Measurements from ENCODE around the gene ARPC5L.

ARPC5L gene

GRCh38 chr9:124906966-124907365 is 45.0 kb downstream of the ARPC5L start:
- no peak overlapping the region for H2AFZ ChIP-seq (ENCODE audit: low read depth, low read length)
- H2BK12ac ChIP-seq (ENCODE audit: low read length in 2 of 2) = no peak overlapping the region
- H3K4ac ChIP-seq (ENCODE audit: low read depth in 1 of 2, low read length in 2 of 2) = no peak overlapping the region
- no peak overlapping the region for H3K18ac ChIP-seq (ENCODE audit: low read depth in 1 of 2, low read length in 2 of 2)
- H2BK5ac ChIP-seq (ENCODE audit: low read depth, low read length, poor library complexity, severe bottlenecking) = no peak overlapping the region
- H4K8ac ChIP-seq (ENCODE audit: low read length) = no peak overlapping the region
- H2BK120ac ChIP-seq (ENCODE audit: low read depth, low read length) = no peak overlapping the region
- H3K14ac ChIP-seq (ENCODE audit: low read length in 2 of 2) = no peak overlapping the region
- H3K9me3 ChIP-seq (ENCODE audit: control insufficient read depth, low read length) = no peaks in the 10 kb centered on the region
- H3K4me2 ChIP-seq (ENCODE audit: low read length, poor library complexity, severe bottlenecking) = no peak overlapping the region
- H3K4me1 ChIP-seq (ENCODE audit: control insufficient read depth, insufficient read depth, low read depth, low read length) = no peaks in the 10 kb centered on the region
- DNase-seq = no peak
- H3K9ac ChIP-seq (ENCODE audit: low read length) = no peak overlapping the region
- no peak overlapping the region for H3K23ac ChIP-seq (ENCODE audit: low read length in 2 of 2)
- no peaks in the 10 kb centered on the region for H3K79me1 ChIP-seq (replicated peaks; ENCODE audit: low read length, poor library complexity, severe bottlenecking)
- peaks cover 14 to 51% of the 10 kb centered on the region in 2 experiments for H3K36me3 ChIP-seq (ENCODE audit: control insufficient read depth in 1 of 2, insufficient read depth in 2 of 2, low read depth in 1 of 2, low read length in 2 of 2)
- H3K27me3 ChIP-seq (ENCODE audit: control insufficient read depth in 1 of 2, insufficient read depth in 1 of 2, low read length in 2 of 2) = no peaks in the 10 kb centered on the region
- H4K91ac ChIP-seq (ENCODE audit: low read length) = no peak overlapping the region
- no peak overlapping the region for H3K4me3 ChIP-seq (ENCODE audit: insufficient read depth in 1 of 2, low read depth in 1 of 2, low read length in 2 of 2)
- WGBS = no CpG with 5 or more reads among the region's 1 CpG
- no peak overlapping the region for H2BK15ac ChIP-seq (ENCODE audit: low read depth, poor library complexity, severe bottlenecking)
- H3K27ac ChIP-seq (ENCODE audit: low read length, poor library complexity, severe bottlenecking) = no peak overlapping the region
- no peak overlapping the region for H2AK5ac ChIP-seq (ENCODE audit: low read length, severe bottlenecking)

GRCh38 chr9:124908098-124908497 is 46.2 kb downstream of the ARPC5L start:
- Histone ChIP-seq H4K91ac (ENCODE audit: low read length) (no peak overlapping the region), H3K14ac (ENCODE audit: low read length in 2 of 2) (no peak overlapping the region), H3K18ac (ENCODE audit: low read depth in 1 of 2, low read length in 2 of 2) (no peak overlapping the region), H3K4ac (ENCODE audit: low read depth in 1 of 2, low read length in 2 of 2) (no peak overlapping the region), H2BK120ac (ENCODE audit: low read depth, low read length) (no peak overlapping the region), H2BK5ac (ENCODE audit: low read depth, low read length, poor library complexity, severe bottlenecking) (no peak overlapping the region), H2AFZ (ENCODE audit: low read depth, low read length) (no peak overlapping the region), H3K27ac (ENCODE audit: low read length, poor library complexity, severe bottlenecking) (no peak overlapping the region), H4K8ac (ENCODE audit: low read length) (no peak overlapping the region), H3K23ac (ENCODE audit: low read length in 2 of 2) (no peak overlapping the region), H3K4me2 (ENCODE audit: low read length, poor library complexity, severe bottlenecking) (no peak overlapping the region), H3K4me1 (ENCODE audit: control insufficient read depth, insufficient read depth, low read depth, low read length) (no peaks in the 10 kb centered on the region), H3K27me3 (ENCODE audit: control insufficient read depth in 1 of 2, insufficient read depth in 1 of 2, low read length in 2 of 2) (no peaks in the 10 kb centered on the region), H2BK12ac (ENCODE audit: low read length in 2 of 2) (no peak overlapping the region), H3K79me1 (replicated peaks; ENCODE audit: low read length, poor library complexity, severe bottlenecking) (no peaks in the 10 kb centered on the region), H3K9me3 (ENCODE audit: control insufficient read depth, low read length) (no peaks in the 10 kb centered on the region), H2AK5ac (ENCODE audit: low read length, severe bottlenecking) (no peak overlapping the region), H3K9ac (ENCODE audit: low read length) (no peak overlapping the region), H3K4me3 (ENCODE audit: insufficient read depth in 1 of 2, low read depth in 1 of 2, low read length in 2 of 2) (no peak overlapping the region), H2BK15ac (ENCODE audit: low read depth, poor library complexity, severe bottlenecking) (no peak overlapping the region), H3K36me3 (ENCODE audit: control insufficient read depth in 1 of 2, insufficient read depth in 2 of 2, low read depth in 1 of 2, low read length in 2 of 2) (peaks cover 17 to 55% of the 10 kb centered on the region in 2 experiments)
- DNase-seq = no peak
- WGBS = no CpG with 5 or more reads among the region's 2 CpGs

- no peaks in the 10 kb centered on the region for H3K79me1 ChIP-seq (replicated peaks; ENCODE audit: low read length, poor library complexity, severe bottlenecking)
- H4K91ac ChIP-seq (ENCODE audit: low read length) = no peak overlapping the region
- no peak overlapping the region for H3K4me3 ChIP-seq (ENCODE audit: insufficient read depth in 1 of 2, low read depth in 1 of 2, low read length in 2 of 2)
- H3K4ac ChIP-seq (ENCODE audit: low read depth in 1 of 2, low read length in 2 of 2) = no peak overlapping the region
- H3K9ac ChIP-seq (ENCODE audit: low read length) = no peak overlapping the region
- no peak overlapping the region for H2BK12ac ChIP-seq (ENCODE audit: low read length in 2 of 2)
- no peaks in the 10 kb centered on the region for H3K4me1 ChIP-seq (ENCODE audit: control insufficient read depth, insufficient read depth, low read depth, low read length)
- H2BK5ac ChIP-seq (ENCODE audit: low read depth, low read length, poor library complexity, severe bottlenecking) = no peak overlapping the region
- H2AFZ ChIP-seq (ENCODE audit: low read depth, low read length) = no peak overlapping the region
- no peaks in the 10 kb centered on the region for H3K9me3 ChIP-seq (ENCODE audit: control insufficient read depth, low read length)
- no peak overlapping the region for H4K8ac ChIP-seq (ENCODE audit: low read length)
- no peak overlapping the region for H3K14ac ChIP-seq (ENCODE audit: low read length in 2 of 2)
- no peak for DNase-seq
- H2BK120ac ChIP-seq (ENCODE audit: low read depth, low read length) = no peak overlapping the region
- H3K18ac ChIP-seq (ENCODE audit: low read depth in 1 of 2, low read length in 2 of 2) = no peak overlapping the region
- no peak overlapping the region for H3K27ac ChIP-seq (ENCODE audit: low read length, poor library complexity, severe bottlenecking)
- H2BK15ac ChIP-seq (ENCODE audit: low read depth, poor library complexity, severe bottlenecking) = no peak overlapping the region
- no peak overlapping the region for H2AK5ac ChIP-seq (ENCODE audit: low read length, severe bottlenecking)
- H3K4me2 ChIP-seq (ENCODE audit: low read length, poor library complexity, severe bottlenecking) = no peak overlapping the region
- no peak overlapping the region for H3K23ac ChIP-seq (ENCODE audit: low read length in 2 of 2)
- 100% methylated on average over 1 of the region's 1 CpG for WGBS
- H3K27me3 ChIP-seq (ENCODE audit: control insufficient read depth in 1 of 2, insufficient read depth in 1 of 2, low read length in 2 of 2) = no peaks in the 10 kb centered on the region
- H3K36me3 ChIP-seq (ENCODE audit: control insufficient read depth in 1 of 2, insufficient read depth in 2 of 2, low read depth in 1 of 2, low read length in 2 of 2) = peaks cover 17 to 70% of the 10 kb centered on the region in 2 experiments
These were observed 49.8 kb downstream of the ARPC5L start for GRCh38 chr9:124911766-124912165.

- H2BK5ac ChIP-seq (ENCODE audit: low read depth, low read length, poor library complexity, severe bottlenecking) = no peak overlapping the region
- no peaks in the 10 kb centered on the region for H3K79me1 ChIP-seq (replicated peaks; ENCODE audit: low read length, poor library complexity, severe bottlenecking)
- H4K8ac ChIP-seq (ENCODE audit: low read length) = no peak overlapping the region
- no peak overlapping the region for H3K4me3 ChIP-seq (ENCODE audit: insufficient read depth in 1 of 2, low read depth in 1 of 2, low read length in 2 of 2)
- H2BK12ac ChIP-seq (ENCODE audit: low read length in 2 of 2) = no peak overlapping the region
- H3K27ac ChIP-seq (ENCODE audit: low read length, poor library complexity, severe bottlenecking) = no peak overlapping the region
- H3K9me3 ChIP-seq (ENCODE audit: control insufficient read depth, low read length) = no peaks in the 10 kb centered on the region
- H3K18ac ChIP-seq (ENCODE audit: low read depth in 1 of 2, low read length in 2 of 2) = no peak overlapping the region
- peaks cover 17 to 62% of the 10 kb centered on the region in 2 experiments for H3K36me3 ChIP-seq (ENCODE audit: control insufficient read depth in 1 of 2, insufficient read depth in 2 of 2, low read depth in 1 of 2, low read length in 2 of 2)
- no peak overlapping the region for H3K14ac ChIP-seq (ENCODE audit: low read length in 2 of 2)
- no peak overlapping the region for H2AFZ ChIP-seq (ENCODE audit: low read depth, low read length)
- no peak for DNase-seq
- no peak overlapping the region for H3K4me2 ChIP-seq (ENCODE audit: low read length, poor library complexity, severe bottlenecking)
- no CpG with 5 or more reads among the region's 2 CpGs for WGBS
- H2BK15ac ChIP-seq (ENCODE audit: low read depth, poor library complexity, severe bottlenecking) = no peak overlapping the region
- no peak overlapping the region for H4K91ac ChIP-seq (ENCODE audit: low read length)
- H2AK5ac ChIP-seq (ENCODE audit: low read length, severe bottlenecking) = no peak overlapping the region
- no peak overlapping the region for H3K23ac ChIP-seq (ENCODE audit: low read length in 2 of 2)
- H3K9ac ChIP-seq (ENCODE audit: low read length) = no peak overlapping the region
- no peaks in the 10 kb centered on the region for H3K4me1 ChIP-seq (ENCODE audit: control insufficient read depth, insufficient read depth, low read depth, low read length)
- no peak overlapping the region for H2BK120ac ChIP-seq (ENCODE audit: low read depth, low read length)
- no peak overlapping the region for H3K4ac ChIP-seq (ENCODE audit: low read depth in 1 of 2, low read length in 2 of 2)
- no peaks in the 10 kb centered on the region for H3K27me3 ChIP-seq (ENCODE audit: control insufficient read depth in 1 of 2, insufficient read depth in 1 of 2, low read length in 2 of 2)
These were observed 51.4 kb downstream of the ARPC5L start for GRCh38 chr9:124913378-124913777.

All from mesenchymal stem cell (in vitro differentiated cells and primary cell).